HG02610 (cell line): ENCODE data around the gene RGR.
A peak's percentile ranks its signal among the peaks of the same experiment; 100 is the strongest.

Experiments used
- ATAC-seq: cut with Tn5 transposase; IDR thresholded peaks from one replicate; pipeline ENCODE4 v1.9.1; 2021; ENCODE audit warnings: mild to moderate bottlenecking, moderate library complexity; ENCODE audit not compliant: unreplicated experiment

The RGR gene, protein sequence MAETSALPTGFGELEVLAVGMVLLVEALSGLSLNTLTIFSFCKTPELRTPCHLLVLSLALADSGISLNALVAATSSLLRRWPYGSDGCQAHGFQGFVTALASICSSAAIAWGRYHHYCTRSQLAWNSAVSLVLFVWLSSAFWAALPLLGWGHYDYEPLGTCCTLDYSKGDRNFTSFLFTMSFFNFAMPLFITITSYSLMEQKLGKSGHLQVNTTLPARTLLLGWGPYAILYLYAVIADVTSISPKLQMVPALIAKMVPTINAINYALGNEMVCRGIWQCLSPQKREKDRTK

DNA sequence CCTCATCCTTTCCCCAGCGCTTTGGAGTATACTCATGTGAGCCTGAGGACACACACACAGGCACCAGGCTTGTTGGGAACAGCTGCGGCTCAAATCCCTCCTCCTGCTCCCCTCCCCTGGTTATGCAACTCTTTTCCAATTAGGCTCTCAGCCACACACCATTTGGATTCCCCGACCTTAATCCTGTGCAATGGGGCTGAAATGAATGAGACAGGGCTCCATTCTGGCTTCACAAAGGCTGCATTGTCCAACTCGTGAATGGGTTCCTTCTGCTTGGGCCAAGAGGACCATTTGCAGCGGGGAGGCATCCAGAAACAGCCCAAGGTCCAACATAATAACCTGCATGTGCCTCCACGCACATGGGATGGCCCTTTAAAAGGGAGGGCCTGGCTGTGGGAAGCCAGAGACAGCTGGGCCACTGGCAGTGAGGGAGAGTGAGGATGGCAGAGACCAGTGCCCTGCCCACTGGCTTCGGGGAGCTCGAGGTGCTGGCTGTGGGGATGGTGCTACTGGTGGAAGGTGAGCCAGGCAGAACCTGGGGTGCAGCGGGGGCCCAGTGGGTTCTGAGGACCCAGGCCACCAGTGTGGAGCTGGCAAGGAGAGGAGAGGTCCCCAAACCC lies at the start of gene RGR:
RGR (plus strand) TSS at position 403 of the 620 bp plus-strand sequence; CDS start at position 441, 38 bp downstream.
- ATAC-seq = no peak

DNA sequence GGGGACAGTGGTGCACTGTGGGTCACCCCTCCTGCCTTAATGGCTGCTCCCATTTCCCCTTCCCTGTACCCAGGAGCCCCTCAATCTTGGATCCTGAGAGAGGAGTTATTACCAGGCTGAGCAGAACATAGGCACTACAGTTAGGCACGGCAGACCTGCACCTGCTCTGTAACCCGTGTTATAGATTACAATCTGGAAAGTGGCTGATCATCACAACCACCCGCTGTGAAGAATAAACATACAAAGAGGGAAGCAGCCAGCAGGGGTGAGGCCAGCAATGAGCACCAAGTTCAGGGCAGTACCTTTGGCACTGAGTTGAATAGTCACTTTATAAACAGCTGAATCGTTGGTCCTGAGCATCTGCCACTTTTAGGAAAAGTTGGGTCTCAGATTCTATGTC lies 48.8 kb upstream of the RGR start:
- no peak for ATAC-seq

DNA sequence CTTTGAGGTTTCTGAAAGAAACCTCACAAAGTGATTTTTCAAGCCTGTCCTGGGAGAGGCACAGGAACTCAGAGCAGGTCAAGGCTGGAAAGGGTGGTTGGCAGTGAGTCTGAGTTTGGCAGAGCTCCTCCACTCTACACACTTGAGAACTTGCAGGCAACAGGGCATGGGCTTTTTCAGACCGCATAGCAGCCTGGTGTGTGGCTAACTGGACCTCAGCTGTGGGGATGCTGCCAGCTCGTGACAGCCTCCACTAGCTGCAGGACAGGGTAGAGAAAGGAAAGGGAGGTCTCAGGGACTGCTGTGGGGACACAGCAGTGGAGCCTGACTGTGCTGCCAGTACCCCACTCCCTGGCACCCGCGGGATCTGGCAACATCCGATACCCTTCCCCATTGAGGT lies 47.9 kb upstream of the RGR start:
- no peak for ATAC-seq

DNA sequence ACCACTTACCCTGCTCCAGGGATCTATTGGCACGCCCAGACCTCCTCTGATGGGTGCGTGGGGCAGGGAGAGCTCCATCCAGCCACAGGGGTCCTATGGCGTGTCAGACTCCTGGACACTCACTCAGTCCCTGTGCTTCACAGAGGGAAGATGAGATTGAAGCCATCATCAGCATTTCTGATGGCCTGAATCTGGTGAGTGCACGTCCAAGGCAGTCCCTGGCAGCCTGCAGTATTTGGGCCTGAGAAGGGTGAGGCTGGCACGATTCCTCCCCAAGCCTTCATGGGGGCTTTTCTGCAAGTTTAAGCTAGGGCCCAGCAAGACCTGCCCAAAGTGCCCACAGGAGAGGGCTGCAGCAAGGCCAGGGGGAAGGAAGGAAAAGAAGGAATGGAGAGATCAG lies 47.2 kb upstream of the RGR start:
- no peak for ATAC-seq

DNA sequence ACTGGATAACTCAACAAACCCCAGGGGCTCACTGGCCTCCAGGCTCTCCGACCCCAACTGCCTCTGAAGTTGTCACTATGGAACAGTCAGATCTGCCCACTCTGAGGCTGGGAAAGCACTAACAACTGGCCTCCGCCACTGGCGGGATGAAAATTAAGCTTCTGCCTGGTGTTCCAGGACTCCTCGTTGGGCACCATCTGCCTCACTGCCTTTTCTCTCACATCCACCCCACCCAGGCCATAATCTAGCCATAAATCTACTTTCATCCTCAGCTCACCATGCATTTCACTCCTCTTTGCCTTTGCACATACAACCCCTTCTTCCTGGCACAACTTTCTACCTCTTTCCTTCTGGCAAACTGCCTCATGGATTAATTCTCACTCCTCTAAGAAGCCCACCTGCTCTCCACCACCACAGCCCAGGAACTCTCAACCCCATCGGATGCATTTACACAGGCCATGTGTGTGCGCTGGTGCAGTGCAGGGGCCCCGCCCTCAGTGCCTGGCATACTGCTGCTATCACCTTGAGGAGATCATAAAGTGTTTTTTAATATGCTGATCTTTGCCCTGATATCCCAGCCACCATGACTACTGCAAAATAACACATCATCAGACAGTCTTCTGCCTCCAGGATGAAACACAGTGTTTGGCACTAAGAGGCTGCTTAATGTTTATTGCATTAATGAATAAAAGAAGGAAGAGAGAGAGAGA lies 46.5 kb upstream of the RGR start:
- ATAC-seq = no peak

DNA sequence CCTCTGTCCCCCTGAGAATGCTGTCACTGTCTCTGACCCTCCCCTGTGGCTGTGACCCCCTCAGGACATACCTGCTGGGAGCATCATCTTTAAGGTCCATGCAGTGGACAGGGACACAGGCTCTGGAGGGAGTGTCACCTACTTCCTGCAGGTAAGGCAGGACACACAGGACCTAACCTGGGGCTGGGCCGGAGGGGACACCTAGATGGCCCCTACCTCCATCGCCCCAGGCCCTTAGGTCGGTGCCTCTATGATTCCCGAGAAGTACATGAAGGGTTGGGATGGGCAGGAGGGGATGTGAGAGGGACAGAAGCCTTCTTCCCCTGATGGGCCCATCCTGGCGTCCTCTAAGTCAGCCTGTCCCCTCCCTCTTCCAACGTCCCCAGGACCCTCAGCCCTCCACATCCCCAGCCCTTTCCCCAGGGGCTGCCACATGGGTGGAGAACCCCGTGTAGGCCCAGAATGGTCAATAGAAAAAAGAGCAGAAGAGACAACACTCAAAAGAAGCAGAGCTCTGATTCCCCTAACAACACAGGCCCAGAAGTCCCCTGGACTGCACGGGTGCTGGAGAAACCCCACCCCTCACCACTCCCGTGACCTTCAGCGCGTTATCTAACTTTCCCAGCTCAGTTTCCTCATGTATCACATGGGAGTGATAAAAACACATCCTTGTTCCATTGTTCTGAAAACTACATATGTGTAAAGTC lies 44.2 kb upstream of the RGR start:
- no peak for ATAC-seq

DNA sequence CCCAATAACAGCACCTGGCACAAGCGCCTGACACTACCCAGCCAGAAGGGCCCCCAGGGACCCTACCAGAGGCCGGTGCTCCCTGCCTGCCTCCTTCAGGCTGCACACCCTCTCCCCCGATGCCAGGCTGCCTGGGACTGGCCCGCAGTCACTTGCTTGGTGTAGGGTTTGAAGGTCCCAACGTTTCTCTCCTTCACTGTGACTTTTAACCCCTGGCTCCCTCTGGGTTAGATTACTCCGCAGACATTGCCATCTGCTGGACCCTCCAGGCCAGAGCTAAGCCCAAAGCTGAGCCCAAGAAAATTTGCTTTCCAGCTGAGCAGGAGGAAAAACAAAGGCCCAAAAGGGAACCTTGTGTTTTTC lies 43.6 kb upstream of the RGR start:
- no peak for ATAC-seq

DNA sequence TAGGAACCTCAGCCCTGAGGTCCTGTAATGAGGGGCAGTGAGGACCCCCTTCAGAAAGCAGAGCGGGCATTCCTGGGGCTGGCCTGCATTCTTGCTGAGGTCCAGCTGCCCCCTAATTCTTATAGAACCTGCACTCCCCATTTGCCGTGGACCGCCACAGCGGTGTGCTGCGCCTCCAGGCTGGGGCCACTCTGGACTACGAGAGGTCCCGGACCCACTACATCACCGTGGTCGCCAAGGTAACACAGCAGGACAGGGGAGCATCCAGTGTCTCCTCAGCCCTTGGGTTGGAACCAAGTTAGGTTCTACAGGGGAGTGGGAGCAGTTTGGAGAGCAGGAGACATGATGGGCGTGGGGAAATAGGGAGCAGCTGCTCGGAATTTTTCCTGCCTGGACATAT lies 43.2 kb upstream of the RGR start:
- ATAC-seq = no peak

DNA sequence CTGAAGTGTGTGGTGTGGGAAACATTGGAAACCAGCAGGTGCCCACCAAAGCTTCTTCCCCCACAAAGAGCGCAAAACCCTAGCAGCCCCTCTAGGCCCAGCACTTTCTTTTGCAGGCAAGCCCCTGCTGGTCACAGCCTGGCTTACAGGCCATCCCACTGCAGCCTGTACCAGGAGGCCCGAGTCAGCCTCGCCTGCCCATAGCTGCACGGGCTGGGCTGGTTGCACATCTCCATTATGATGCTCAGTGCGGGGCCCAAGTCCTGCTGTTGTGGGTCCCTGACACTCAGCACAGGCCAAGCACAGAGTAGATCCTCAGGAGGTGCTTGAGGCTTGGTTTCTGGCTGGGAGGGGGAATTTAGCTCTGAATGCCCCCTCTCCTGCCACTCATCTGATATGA lies 42.5 kb upstream of the RGR start:
- no peak for ATAC-seq

DNA sequence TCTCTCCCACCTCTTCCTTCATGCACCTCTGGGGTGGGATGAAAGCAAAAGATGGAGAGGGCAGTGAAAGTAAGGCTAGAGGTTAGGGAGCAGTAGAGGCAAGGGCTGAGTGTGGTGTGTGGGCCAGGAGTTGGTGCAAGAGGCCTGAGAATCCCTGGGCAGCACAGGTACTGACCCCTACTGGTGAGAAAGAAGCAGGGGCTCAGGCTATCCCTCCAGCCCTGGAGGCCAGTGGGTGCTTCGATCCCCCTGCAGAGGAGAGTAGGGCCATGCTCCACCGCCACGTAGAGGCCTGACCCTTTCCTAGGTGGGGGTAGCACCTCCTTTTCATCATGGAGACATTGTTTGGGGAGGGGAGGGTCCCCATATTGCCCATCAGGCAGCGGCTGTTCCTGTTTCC lies 40.7 kb upstream of the RGR start:
- no peak for ATAC-seq

DNA sequence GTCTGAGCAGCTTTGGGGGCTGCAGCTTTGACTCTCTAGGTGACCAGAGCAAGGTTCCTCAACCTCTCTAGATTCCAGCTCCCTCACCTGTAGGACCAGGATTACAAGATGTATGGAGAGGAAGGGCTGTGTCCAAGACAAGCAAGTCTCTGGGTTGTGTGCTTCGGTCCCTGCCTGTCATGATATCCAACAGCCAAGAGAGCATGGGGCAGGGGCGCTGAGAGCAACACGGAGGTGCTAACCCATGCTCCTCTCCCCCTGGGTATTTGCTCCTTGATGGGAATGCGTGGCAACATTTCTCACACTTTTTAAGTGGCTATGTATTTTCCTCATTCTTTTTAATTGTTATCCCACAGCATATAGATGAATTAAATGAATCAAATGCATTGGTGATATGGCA lies 40.2 kb upstream of the RGR start:
- no peak for ATAC-seq

DNA sequence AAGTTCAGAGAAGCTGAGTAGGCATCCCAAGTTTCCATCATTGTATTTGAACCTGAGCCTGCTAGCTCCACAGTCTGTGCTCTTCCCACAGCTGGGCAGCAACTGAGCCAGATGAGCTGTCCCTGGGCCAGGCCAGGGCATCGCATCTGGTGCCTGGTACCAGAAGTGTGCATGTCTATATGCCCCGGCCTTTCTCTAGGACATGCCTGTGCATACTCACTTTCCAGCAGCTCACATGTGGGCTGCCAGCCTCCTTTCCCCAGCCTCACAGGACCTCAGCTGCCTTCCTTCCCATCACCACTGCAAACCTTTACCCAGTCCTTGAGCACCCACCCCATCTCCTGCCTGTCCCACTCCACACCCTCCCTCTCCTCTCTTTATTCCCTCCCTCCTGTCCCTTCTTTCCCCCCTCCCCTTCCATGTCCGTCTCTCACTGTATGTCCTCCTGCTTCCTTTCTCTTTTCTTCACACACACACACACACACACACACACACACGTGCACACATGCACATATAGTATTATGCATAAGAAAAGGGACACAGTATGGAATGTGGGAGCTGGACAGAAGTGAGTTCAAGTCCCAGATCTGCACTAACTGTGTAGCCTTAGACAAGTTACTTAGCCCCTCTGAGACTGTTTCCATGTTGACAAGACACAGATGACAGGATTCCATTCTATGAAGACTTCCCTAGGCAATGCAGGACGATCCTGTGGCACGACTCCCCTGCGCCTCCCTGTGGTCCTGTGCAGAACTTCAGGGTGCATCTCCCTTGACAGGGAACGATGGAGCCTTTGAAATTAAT lies 39.6 kb upstream of the RGR start:
- ATAC-seq = peak; percentile 77

DNA sequence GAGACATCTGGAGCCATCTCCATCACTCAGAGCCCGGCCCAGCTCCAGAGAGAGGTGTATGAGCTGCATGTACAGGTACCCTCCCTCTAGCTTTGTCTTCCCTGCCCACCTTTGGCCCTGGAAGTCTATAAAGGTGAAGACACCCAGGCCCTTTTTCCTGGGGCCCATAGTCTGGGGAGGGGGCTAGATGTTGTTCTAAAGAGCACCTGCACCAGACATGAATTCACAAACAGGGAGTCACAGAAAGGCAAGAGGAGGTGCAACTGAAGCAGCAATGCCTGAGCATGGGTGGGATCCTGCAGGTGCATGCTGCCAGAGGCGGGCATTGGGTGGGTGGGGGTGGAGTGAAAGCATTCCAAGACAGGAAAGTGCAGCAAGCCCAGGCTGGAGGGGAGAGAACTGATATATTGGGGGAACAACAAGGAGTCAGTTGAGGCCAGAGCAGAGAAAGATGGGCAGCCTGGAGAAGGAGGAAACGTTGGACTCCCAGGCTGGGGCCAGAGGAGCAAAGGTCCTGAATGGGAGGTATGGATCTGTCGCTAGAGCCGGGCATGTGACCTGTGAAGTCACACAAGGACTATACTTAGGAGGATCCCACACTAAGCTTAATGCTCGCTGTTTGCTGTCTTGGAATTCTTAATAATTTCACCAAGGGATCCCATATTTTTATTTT lies 38.9 kb upstream of the RGR start:
- ATAC-seq = no peak

DNA sequence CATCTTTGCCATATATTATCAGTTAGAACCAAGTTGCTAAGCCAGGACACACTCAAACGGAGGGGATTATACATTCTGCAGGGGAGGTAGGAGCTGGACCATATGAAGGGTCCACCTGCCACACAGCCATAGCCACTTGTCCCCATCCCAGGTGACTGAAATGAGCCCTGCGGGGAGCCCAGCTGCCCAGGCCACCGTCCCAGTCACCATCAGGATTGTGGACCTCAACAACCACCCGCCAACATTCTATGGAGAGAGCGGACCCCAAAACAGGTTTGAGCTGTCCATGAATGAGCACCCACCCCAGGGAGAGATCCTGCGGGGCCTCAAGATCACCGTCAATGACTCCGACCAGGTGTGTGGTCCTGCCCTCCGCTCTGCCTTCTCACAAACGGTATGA lies 36.8 kb upstream of the RGR start:
- ATAC-seq = no peak

DNA sequence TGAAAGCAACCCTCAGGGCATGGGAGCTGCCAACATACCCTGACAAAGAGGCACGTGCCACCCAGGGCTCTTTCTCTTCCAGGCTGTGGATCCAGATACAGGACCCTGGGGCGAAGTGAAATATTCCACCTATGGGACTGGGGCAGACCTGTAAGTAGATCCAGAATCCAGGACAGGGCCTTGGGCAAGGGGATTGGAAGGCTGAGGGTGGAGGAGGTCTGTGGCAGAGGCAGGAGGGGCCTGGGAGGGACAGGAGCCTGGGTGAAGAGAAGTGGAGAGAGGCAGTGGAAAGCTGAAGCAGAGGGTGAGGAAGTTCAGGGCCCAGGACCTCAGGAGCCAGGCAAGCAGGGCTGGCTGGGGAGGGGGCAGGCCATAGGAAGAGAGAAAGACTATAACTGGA lies 33.3 kb upstream of the RGR start:
- no peak for ATAC-seq

DNA sequence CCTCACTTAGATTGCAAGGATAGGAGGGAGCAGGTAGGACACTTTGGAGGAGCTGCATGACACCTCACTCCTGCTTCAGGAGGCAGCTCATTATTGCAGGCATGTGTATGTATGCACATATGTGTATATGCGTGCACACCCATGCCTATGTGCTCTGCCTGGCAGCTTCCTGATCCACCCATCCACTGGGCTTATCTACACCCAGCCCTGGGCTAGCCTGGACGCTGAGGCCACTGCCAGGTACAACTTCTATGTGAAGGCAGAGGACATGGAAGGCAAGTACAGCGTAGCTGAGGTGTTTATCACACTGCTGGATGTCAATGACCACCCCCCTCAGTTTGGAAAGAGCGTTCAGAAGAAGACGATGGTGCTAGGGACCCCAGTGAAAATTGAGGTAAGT lies 32.8 kb upstream of the RGR start:
- no peak for ATAC-seq

DNA sequence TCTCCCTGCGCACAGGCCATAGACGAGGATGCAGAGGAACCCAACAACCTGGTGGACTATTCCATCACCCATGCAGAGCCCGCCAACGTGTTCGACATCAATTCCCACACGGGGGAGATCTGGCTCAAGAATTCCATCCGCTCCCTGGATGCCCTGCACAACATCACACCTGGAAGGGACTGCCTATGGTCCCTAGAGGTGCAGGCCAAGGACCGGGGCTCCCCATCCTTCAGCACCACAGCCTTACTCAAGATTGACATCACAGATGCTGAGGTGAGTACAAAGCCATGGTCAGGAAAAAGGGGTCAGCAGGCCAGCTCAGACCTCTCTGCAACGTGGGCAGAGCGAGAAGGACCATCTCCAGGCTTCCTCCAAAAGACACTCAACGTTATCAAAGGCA lies 31.8 kb upstream of the RGR start:
- ATAC-seq = no peak

DNA sequence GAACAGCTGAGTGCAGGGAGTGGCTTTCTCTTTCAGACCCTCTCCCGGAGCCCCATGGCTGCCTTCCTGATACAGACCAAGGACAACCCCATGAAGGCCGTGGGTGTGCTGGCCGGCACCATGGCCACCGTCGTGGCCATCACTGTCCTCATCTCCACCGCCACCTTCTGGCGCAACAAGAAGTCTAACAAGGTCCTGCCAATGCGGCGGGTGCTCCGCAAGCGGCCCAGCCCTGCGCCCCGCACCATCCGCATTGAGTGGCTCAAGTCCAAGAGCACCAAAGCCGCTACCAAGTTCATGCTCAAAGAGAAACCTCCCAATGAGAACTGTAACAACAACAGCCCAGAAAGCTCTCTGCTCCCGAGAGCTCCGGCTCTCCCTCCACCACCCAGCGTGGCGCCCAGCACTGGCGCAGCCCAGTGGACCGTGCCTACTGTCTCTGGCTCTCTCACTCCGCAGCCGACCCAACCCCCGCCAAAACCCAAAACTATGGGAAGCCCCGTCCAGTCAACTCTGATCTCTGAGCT lies 30.7 kb upstream of the RGR start:
- no peak for ATAC-seq

DNA sequence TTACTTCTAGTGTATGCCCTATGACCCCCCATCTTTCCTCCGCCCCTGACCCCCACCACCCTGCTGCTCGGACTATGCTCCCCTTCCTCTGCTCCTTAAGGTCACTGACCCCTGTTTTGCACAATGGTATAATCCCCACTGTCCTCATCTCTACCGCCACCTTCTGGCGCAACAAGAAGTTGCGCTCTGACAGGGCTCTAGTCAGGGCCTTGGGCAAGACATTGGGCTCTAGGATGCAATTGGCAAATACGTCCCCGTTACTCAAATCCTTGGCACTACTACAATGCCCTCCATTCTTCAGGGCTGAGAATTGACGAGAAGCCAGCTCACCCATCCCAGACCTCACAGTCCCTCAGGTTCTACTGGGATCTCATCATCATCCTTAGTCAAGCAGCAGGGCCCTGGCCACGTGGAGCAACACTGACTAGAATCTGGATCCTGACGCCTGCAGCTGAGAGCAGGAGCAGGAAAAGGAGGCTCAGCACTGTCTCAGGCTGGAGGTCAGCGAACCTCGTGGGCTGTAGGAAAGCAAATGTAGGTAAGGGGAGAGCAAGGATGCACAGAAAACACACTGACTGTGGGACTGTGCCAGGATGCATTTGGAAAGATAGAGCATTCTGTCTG lies 30.1 kb upstream of the RGR start:
- ATAC-seq = peak; percentile 68

DNA sequence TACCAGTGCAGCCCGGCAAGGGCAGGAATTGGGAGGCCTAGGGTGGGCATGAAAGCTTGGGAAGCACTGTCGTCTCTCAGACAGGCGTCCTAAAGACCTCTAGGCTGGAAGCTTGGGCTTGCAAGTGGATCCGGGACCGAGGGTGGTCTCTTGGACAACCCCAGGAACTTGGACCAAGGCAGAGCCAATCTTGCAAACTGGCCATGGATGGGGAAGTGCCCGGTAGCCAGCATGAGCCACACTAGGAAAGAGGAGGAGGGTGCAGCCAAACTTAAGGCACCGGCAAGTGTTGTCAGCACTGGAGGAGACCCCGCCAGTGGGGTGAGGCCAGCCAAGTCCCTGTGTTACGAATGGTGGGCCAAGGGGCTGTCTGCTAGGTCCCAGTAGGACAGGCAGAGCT lies 28.0 kb upstream of the RGR start:
- no peak for ATAC-seq
